Ovary (tissue), 9 donors: ENCODE data around the gene SEMA6D. TPM values are rescaled to one million over a fixed set of nuclear protein-coding genes. Genes with fewer than 3 reads are reported as not detected.

Experiments used
- DNase-seq, 5 donors: peaks; one replicate each; pipeline ENCODE4 v3.0.0-alpha.2; 2019 to 2020
- H3K27ac ChIP-seq, 2 donors: fragments of 200-600 bp; one replicate each; pipeline versions ENCODE4 v1.5.1 to v1.8.0; 2019 to 2022
- H3K27me3 ChIP-seq: fragments of 200-600 bp; one replicate; pipeline ENCODE4 v1.8.0; 2022
- H3K36me3 ChIP-seq: fragments of 200-600 bp; sonication (generic); one replicate; pipeline ENCODE4 v1.5.1; 2019
- H3K4me1 ChIP-seq: one replicate; pipeline ENCODE4 v1.8.1; 2013; ENCODE audit warnings: mild to moderate bottlenecking, moderate library complexity; ENCODE audit not compliant: insufficient read depth
- H3K4me3 ChIP-seq: fragments of 200-600 bp; sonication (generic); one replicate; pipeline ENCODE4 v1.5.1; 2017
- H3K9me3 ChIP-seq, 2 donors: fragments of 200-600 bp in 1 of 2; sonication (generic) in 1 of 2; one replicate each; pipeline versions ENCODE4 v1.5.1 to v1.8.1; 2013 to 2019; ENCODE audit warnings: mild to moderate bottlenecking in 1 of 2, moderate library complexity in 1 of 2
- CTCF ChIP-seq, 3 donors: fragments of 450-650 bp in 2 of 3; fragments of 200-600 bp in 1 of 3; IDR thresholded peaks; one replicate each; pipeline versions ENCODE4 v1.5.1 to v1.8.0; 2016 to 2022; ENCODE audit warnings: antibody characterized with exemption in 3 of 3, mild to moderate bottlenecking in 1 of 3
- EP300 ChIP-seq: sonication (generic); formaldehyde crosslinking; IDR thresholded peaks from one replicate; pipeline ENCODE4 v1.6.1; 2017; ENCODE audit warnings: antibody characterized with exemption
- POLR2A ChIP-seq: fragments of 450-650 bp; IDR thresholded peaks from one replicate; pipeline ENCODE4 v1.6.1; 2017; ENCODE audit warnings: antibody characterized with exemption, mild to moderate bottlenecking, moderate library complexity
- WGBS, 3 donors: extraction: QIAGEN DNeasy Blood & Tissue Kit in 1 of 3; methylation state at CpG; one replicate each; pipeline versions ENCODE4 v1.1.5 to v1.1.7; 2013 to 2017; 5-methylcytosine and 5-hydroxymethylcytosine counted together
- intact Hi-C, 4 donors: fragments of 100-400 bp; cut with DNase I; formaldehyde crosslinking; loops; one replicate each; pipeline versions ENCODE4 v1.11.0 to v1.15.1; 2022 to 2023
- polyA plus RNA-seq, 2 donors: library from polyadenylated mRNA; stranded (reverse); fragments of 200-250 nt in 1 of 2; fragments of 350-450 nt in 1 of 2; fragmentation: Illumina TruSeq in 1 of 2; extraction: RNeasy Lipid Tissue Mini Kit (QIAGEN cat#74804) in 1 of 2; gene quantifications; one replicate each; pipeline ENCODE4 v1.2.3, GENCODE V29; 2013 to 2014
- total RNA-seq, 7 donors: library from RNA; depleted of rRNA in 2 of 7; stranded (reverse); fragments of >200 nt in 2 of 7; fragmentation: NEBNext Ultra II Directional in 3 of 7; extraction: Animal tissue kit (Norgen Biotek cat#: 25700) in 3 of 7; gene quantifications; one replicate each; pipeline versions ENCODE4 v1.1.0 to v1.2.4, GENCODE V29; 2016 to 2023
- donor health status: DM: no; HTN: no; CAD: no; lungs with moderate emphysema.
- donor health status: DM: no; HTN: no; CAD: no.
- donor health status: Bipolar disorder and iron deficiency.
- donor health status: DM: yes; HTN: yes; CAD: no.
- donor health status: DM: no; HTN: no; CAD: no.
- donor health status: DM: yes; HTN: yes; CAD: no.

SEMA6D gene
- total and polyA plus RNA-seq, 9 donors, result 13.7 to 45.3 (median 27.2) TPM

GRCh38 chr15:47813748-47814384, 96.6 kb downstream of the SEMA6D start:
- WGBS, 3 donors, result 87 to 94% (median 90%) methylated on average over 5 of the region's 5 CpGs
- no peak for DNase-seq
- no peak for TF ChIP-seq CTCF (IDR thresholded peaks at IDR 0.05)
- TF ChIP-seq POLR2A, result no peak
- no peak for TF ChIP-seq EP300
- Histone ChIP-seq H3K4me3 (no peak overlapping the region), H3K27ac (no peak overlapping the region), H3K9me3 (no peaks in the 10 kb centered on the region), H3K36me3 (no peaks in the 10 kb centered on the region), H3K4me1 (no peaks in the 10 kb centered on the region), H3K27me3 (no peaks in the 10 kb centered on the region)
- intact Hi-C loops, result no loop called here

DNA sequence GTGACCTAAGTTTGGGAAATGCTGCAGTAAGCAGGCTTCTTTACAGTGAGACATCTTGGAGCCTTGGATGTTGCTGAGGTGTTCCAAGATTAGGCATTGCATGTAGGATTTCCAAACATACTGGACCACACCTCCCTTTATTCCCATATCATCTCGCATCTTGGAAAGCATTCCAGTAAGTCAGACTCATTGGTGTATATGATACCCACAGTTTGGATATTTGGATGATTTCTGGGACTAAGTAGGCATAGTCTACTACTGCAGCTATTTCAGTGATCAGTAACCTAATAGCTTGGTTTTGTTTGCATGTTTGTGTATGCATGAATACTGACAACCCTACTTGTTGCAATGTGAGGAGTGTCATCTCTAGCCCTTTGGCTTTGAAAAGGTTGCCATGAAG, 97.3 kb downstream of the SEMA6D start:
- Histone ChIP-seq H3K27me3 (no peaks in the 10 kb centered on the region), H3K4me3 (no peak overlapping the region), H3K27ac (no peak overlapping the region), H3K9me3 (no peaks in the 10 kb centered on the region), H3K36me3 (no peaks in the 10 kb centered on the region), H3K4me1 (peaks cover 4% of the 10 kb centered on the region)
- no peak for DNase-seq
- no peak for TF ChIP-seq POLR2A
- TF ChIP-seq EP300, result no peak
- TF ChIP-seq CTCF (IDR thresholded peaks at IDR 0.05), result no peak
- intact Hi-C loops, result no loop called here
- 92 to 98% (median 95%) methylated on average over 1 of the region's 1 CpG for WGBS, 3 donors

DNA sequence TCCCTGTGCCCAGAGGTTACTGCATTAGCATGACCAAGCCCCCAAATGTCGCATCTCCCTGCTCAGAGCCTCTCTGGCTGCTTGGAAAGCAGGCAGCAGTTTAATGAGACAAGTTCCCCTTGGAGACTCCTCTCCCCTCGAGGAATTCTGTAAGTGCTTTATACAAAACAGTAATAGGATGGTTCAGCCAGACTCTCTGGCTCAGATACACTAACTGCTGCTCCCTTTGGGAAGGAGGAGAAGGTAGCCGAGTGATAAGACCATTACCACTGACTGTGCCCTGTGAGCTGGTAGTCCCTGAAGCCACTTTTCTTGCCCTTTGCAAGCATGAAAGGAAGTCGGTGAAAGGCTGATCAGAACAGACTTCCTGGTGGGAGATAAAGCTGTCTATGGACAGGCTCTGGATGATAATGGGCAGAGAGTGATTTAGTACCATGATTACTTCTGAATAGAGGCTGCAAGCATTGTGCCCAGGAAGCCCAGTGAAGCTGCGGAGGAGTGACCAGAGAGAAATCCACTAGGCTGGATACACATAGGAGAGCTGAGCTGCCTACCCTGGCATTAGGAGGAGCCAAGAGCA, 100.8 kb downstream of the SEMA6D start:
- Histone ChIP-seq H3K27ac (no peak overlapping the region), H3K27me3 (no peaks in the 10 kb centered on the region), H3K9me3 (no peaks in the 10 kb centered on the region), H3K36me3 (no peaks in the 10 kb centered on the region), H3K4me3 (no peak overlapping the region), H3K4me1 (peaks cover 11% of the 10 kb centered on the region)
- 87 to 92% (median 88%) methylated on average over 5 of the region's 5 CpGs for WGBS, 3 donors
- no peak for DNase-seq
- intact Hi-C loops, result no loop called here
- TF ChIP-seq POLR2A (no peak), CTCF (IDR thresholded peaks at IDR 0.05) (no peak), EP300 (no peak)

DNA sequence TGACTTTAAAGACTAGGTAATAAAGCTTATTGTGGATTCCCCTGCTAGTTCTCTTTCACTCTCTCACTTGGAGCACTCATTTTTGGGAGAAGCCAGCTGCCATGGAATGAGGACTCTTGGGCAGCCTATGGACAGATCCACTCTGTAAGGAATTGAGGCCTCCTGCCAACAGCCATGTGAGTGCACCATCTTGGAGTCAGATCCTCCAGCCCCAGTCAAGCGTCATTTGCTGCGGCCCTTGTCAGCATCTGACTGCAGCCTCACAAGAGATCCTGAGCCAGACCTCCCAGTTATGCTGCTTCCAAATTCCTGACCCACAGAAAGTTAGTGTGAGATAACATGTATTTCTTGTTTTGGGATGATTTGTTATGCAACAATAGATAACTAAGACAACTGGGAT, 101.9 kb downstream of the SEMA6D start:
- H3K9me3 ChIP-seq, result no peaks in the 10 kb centered on the region
- peaks cover 11% of the 10 kb centered on the region for H3K4me1 ChIP-seq
- peak in 3 of 5 donors; percentile 12 to 22 (median 17) for DNase-seq
- no peaks in the 10 kb centered on the region for H3K27me3 ChIP-seq
- no peak for TF ChIP-seq CTCF (IDR thresholded peaks at IDR 0.05)
- no peak for TF ChIP-seq EP300
- no peak for TF ChIP-seq POLR2A
- 38 to 51% (median 46%) methylated on average over 2 of the region's 2 CpGs for WGBS, 3 donors
- H3K36me3 ChIP-seq, result no peaks in the 10 kb centered on the region
- no peak overlapping the region for H3K27ac ChIP-seq
- intact Hi-C loops, result no loop called here
- H3K4me3 ChIP-seq, result no peak overlapping the region
